Stimulated activated CD4-positive, alpha-beta T cell treated with anti-CD3 and anti-CD28 coated beads, Interleukin-15, amount 100 ng/mL, for 1 hour (primary cell): ENCODE measurements around the gene ZNF506.
"Not testable (repeated sequence)": the region's sequence is repeated elsewhere in the genome, so short reads cannot be mapped to it uniquely, and the experiment has no call there.

Source experiments
- DNase-seq, 2 donors: peaks; one replicate each; pipeline ENCODE4 v3.0.0-alpha.2; 2020; ENCODE audit warnings: low read depth in 1 of 2, low spot score in 1 of 2

ZNF506 gene

GRCh38 chr19:19745496-19746285 is 75.9 kb downstream of the ZNF506 start:
- no peak for DNase-seq

- DNase-seq: no peak
Observed at GRCh38 chr19:19744641-19745040, 76.9 kb downstream of the ZNF506 start.

- not testable (repeated sequence) for DNase-seq
Observed at GRCh38 chr19:19743921-19744320, 77.6 kb downstream of the ZNF506 start.

DNA sequence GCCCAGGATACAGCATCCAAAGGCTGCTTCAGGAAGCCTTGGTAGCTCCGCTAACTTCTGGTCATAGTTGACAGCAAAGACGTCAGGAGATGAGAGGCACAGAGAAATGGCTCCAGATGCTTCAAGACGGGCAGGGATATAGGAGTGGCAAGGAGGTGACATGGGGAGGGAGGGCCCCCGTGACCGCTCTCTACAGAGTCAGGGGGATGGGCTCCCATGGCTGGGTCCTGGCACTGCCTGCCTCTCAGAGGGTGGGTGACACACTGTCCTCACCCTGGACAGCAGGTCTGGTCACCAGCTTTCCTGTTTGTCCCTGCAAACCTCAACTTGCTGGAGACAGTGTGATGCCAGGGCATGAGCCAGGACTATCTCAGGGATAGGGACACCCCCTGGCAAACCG is 78.4 kb downstream of the ZNF506 start:
- DNase-seq: no peak

GRCh38 chr19:19742773-19743172 is 78.8 kb downstream of the ZNF506 start:
- DNase-seq: no peak
